GM23338 (cell line): ENCODE results near the gene DNAJA2. TPM values are rescaled to one million over a fixed set of nuclear protein-coding genes. Genes with fewer than 3 reads are reported as not detected.

ENCODE experiments used
- ATAC-seq: fragments of 200-7000 bp; cut with Tn5 transposase; 3 replicates; pipeline ENCODE4 v1.9.1; 2020
- DNase-seq: peaks from one replicate; pipeline ENCODE4 v3.0.0-alpha.2; 2015; ENCODE audit warnings: low spot score
- H2AFZ ChIP-seq: fragments of 200-600 bp; sonication (generic); 2 replicates; pipeline ENCODE4 v1.8.0; 2016; ENCODE audit warnings: antibody characterized with exemption, mild to moderate bottlenecking, moderate library complexity
- H3F3A ChIP-seq: fragments of 200-600 bp; sonication (generic); replicated peaks from 2 replicates; pipeline ENCODE4 v1.8.0; 2017; ENCODE audit warnings: antibody characterized with exemption, mixed run types, low read depth
- H3K27ac ChIP-seq: fragments of 200-600 bp; sonication (generic); 2 replicates; pipeline ENCODE4 v1.6.1; 2016; ENCODE audit warnings: low read depth
- H3K27me3 ChIP-seq: fragments of 200-600 bp; sonication (generic); 2 replicates; pipeline ENCODE4 v1.8.0; 2016; ENCODE audit warnings: mild to moderate bottlenecking, mixed run types, moderate library complexity; ENCODE audit not compliant: insufficient read depth
- H3K36me3 ChIP-seq: fragments of 200-600 bp; sonication (generic); 2 replicates; pipeline ENCODE4 v1.8.0; 2016; ENCODE audit warnings: mild to moderate bottlenecking; ENCODE audit not compliant: insufficient read depth
- H3K4me1 ChIP-seq: fragments of 200-600 bp; sonication (generic); 2 replicates; pipeline ENCODE4 v1.8.0; 2016; ENCODE audit warnings: mild to moderate bottlenecking, moderate library complexity; ENCODE audit not compliant: insufficient read depth
- H3K4me2 ChIP-seq: fragments of 200-600 bp; sonication (generic); 2 replicates; pipeline ENCODE4 v1.7.1; 2017; ENCODE audit warnings: mixed run types
- H3K4me3 ChIP-seq: fragments of 200-600 bp; sonication (generic); 2 replicates; pipeline ENCODE4 v1.6.1; 2016; ENCODE audit warnings: mixed run types
- H3K79me2 ChIP-seq: fragments of 200-600 bp; sonication (generic); replicated peaks from 2 replicates; pipeline ENCODE4 v1.8.0; 2017; ENCODE audit warnings: mild to moderate bottlenecking; ENCODE audit not compliant: insufficient read depth
- H3K9me2 ChIP-seq: fragments of 200-600 bp; sonication (generic); 2 replicates; pipeline ENCODE4 v1.8.0; 2017; ENCODE audit not compliant: insufficient read depth
- H4K20me1 ChIP-seq: fragments of 200-600 bp; sonication (generic); replicated peaks from 2 replicates; pipeline ENCODE4 v1.8.0; 2017; ENCODE audit warnings: mild to moderate bottlenecking; ENCODE audit not compliant: insufficient read depth
- H3K27ac Mint-ChIP-seq: 2 replicates; pipeline ENCODE4 v1.8.0; 2020; ENCODE audit warnings: inconsistent platforms, mild to moderate bottlenecking, moderate library complexity, mixed read lengths
- H3K27me3 Mint-ChIP-seq: 3 replicates; pipeline ENCODE4 v1.8.0; 2022; ENCODE audit warnings: low read depth, mild to moderate bottlenecking, moderate library complexity, mixed read lengths, inconsistent platforms; ENCODE audit not compliant: insufficient read depth, poor library complexity
- H3K36me3 Mint-ChIP-seq: 3 replicates; pipeline ENCODE4 v1.8.0; 2021; ENCODE audit warnings: low read depth, mild to moderate bottlenecking, inconsistent platforms, moderate library complexity, mixed read lengths
- H3K4me1 Mint-ChIP-seq: 3 replicates; pipeline ENCODE4 v1.8.0; 2020; ENCODE audit warnings: mild to moderate bottlenecking, inconsistent platforms, mixed read lengths
- H3K4me3 Mint-ChIP-seq: 3 replicates; pipeline ENCODE4 v1.8.0; 2021; ENCODE audit warnings: moderate library complexity, mild to moderate bottlenecking, inconsistent platforms, mixed read lengths
- H3K9me3 Mint-ChIP-seq: 3 replicates; pipeline ENCODE4 v1.8.0; 2020; ENCODE audit warnings: moderate library complexity, mild to moderate bottlenecking, inconsistent platforms, mixed read lengths
- ETS1 ChIP-seq: IDR thresholded peaks from 2 replicates; pipeline ENCODE4 v1.6.1; 2016; ENCODE audit warnings: antibody characterized with exemption
- EZH2 ChIP-seq: fragments of 200-600 bp; sonication (generic); IDR thresholded peaks from one replicate; pipeline ENCODE4 v1.8.0; 2017; ENCODE audit warnings: antibody characterized with exemption, mild to moderate bottlenecking, low read depth; ENCODE audit not compliant: unreplicated experiment
- JUNB ChIP-seq: IDR thresholded peaks from one replicate; pipeline ENCODE4 v1.6.1; 2016; ENCODE audit warnings: antibody characterized with exemption; ENCODE audit not compliant: unreplicated experiment
- NANOG ChIP-seq: IDR thresholded peaks from 2 replicates; pipeline ENCODE4 v1.6.1; 2016; ENCODE audit warnings: antibody characterized with exemption, borderline replicate concordance
- POLR2AphosphoS5 ChIP-seq: IDR thresholded peaks from 2 replicates; pipeline ENCODE4 v1.6.1; 2016; ENCODE audit warnings: antibody characterized with exemption, low read depth
- STAT1 ChIP-seq: IDR thresholded peaks from one replicate; pipeline ENCODE4 v1.6.1; 2016; ENCODE audit warnings: antibody characterized with exemption; ENCODE audit not compliant: unreplicated experiment
- ZNF114 ChIP-seq: fragments of 250-450 bp; sonication (Bioruptor Pico); IDR thresholded peaks from 2 replicates; pipeline ENCODE4 v1.5.0; 2020; ENCODE audit warnings: mild to moderate bottlenecking, moderate library complexity
- ZNF331 ChIP-seq: fragments of 250-450 bp; sonication (Bioruptor Pico); IDR thresholded peaks from 2 replicates; pipeline ENCODE4 v1.5.0; 2020; ENCODE audit warnings: low read depth, mild to moderate bottlenecking, moderate library complexity
- ZNF462 ChIP-seq: fragments of 250-450 bp; sonication (Bioruptor Pico); IDR thresholded peaks from 2 replicates; pipeline ENCODE4 v1.5.0; 2020; ENCODE audit warnings: mild to moderate bottlenecking, moderate library complexity
- polyA plus RNA-seq: library from polyadenylated mRNA; unstranded; fragments of >200 nt; fragmentation: Nextera tagmentation; extraction: Ambion mirVana; gene quantifications from 2 replicates; pipeline ENCODE4 v1.2.1, GENCODE V29; 2016
- total RNA-seq: library from RNA; depleted of rRNA; stranded (reverse); fragments of >200 nt; shearing (Covaris generic); gene quantifications from 2 replicates; pipeline ENCODE4 v1.2.3, GENCODE V29; 2014
- TF ChIP-seq, protein P1 (sequence below), 2 experiments: fragments of 200-600 bp in 1 of 2; sonication (generic) in 1 of 2; conservative IDR thresholded peaks; 2 replicates each; pipeline versions ENCODE4 v1.5.1 to v1.6.1; 2016 to 2017; ENCODE audit warnings: antibody characterized with exemption in 2 of 2, low read depth in 2 of 2, mild to moderate bottlenecking in 2 of 2, moderate library complexity in 1 of 2

The DNAJA2 gene
- total and polyA plus RNA-seq, 2 experiments from 2014 or later = 94.5 to 101 TPM

GRCh38 chr16:46996952-46997458, 23.5 kb upstream of the DNAJA2 start:
- Histone ChIP-seq H3K27me3 (no peaks in the 10 kb centered on the region), H3K36me3 (no peaks in the 10 kb centered on the region), H3K4me1 (no peaks in the 10 kb centered on the region), H3K79me2 (no peaks in the 10 kb centered on the region), H2AFZ (no peak overlapping the region), H4K20me1 (no peaks in the 10 kb centered on the region), H3K4me2 (no peak overlapping the region), H3K27ac (no peak overlapping the region), H3K9me2 (no peaks in the 10 kb centered on the region), H3K4me3 (no peak overlapping the region), H3F3A (no peaks in the 10 kb centered on the region)
- Mint-ChIP-seq H3K4me1 (peaks cover 5% of the 10 kb centered on the region; the same call in 2 of the 3 replicates), H3K27me3 (peaks cover 9% of the 10 kb centered on the region), H3K27ac (no peak overlapping the region), H3K4me3 (no peak overlapping the region), H3K36me3 (peaks cover 10% of the 10 kb centered on the region; the same call in 2 of the 3 replicates), H3K9me3 (peaks cover 25% of the 10 kb centered on the region)
- DNase-seq = no peak
- ATAC-seq = no peak
- TF ChIP-seq NANOG = no peak
- TF ChIP-seq JUNB = no peak
- no peak for TF ChIP-seq ZNF331
- TF ChIP-seq ETS1 = no peak
- no peak for TF ChIP-seq STAT1
- no peak for TF ChIP-seq EZH2
- no peak for TF ChIP-seq POLR2AphosphoS5
- no peak for TF ChIP-seq ZNF114 (CRISPR knock-in tag)

GRCh38 chr16:46996391-46996790, 22.9 kb upstream of the DNAJA2 start:
- DNase-seq = peak; percentile 35
- H3K27ac Mint-ChIP-seq = no peak overlapping the region
- TF ChIP-seq, protein P1, sequence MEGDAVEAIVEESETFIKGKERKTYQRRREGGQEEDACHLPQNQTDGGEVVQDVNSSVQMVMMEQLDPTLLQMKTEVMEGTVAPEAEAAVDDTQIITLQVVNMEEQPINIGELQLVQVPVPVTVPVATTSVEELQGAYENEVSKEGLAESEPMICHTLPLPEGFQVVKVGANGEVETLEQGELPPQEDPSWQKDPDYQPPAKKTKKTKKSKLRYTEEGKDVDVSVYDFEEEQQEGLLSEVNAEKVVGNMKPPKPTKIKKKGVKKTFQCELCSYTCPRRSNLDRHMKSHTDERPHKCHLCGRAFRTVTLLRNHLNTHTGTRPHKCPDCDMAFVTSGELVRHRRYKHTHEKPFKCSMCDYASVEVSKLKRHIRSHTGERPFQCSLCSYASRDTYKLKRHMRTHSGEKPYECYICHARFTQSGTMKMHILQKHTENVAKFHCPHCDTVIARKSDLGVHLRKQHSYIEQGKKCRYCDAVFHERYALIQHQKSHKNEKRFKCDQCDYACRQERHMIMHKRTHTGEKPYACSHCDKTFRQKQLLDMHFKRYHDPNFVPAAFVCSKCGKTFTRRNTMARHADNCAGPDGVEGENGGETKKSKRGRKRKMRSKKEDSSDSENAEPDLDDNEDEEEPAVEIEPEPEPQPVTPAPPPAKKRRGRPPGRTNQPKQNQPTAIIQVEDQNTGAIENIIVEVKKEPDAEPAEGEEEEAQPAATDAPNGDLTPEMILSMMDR (conservative IDR thresholded peaks at IDR 0.05; ENCODE audit: low read depth in 2 of 2) = no peak
- TF ChIP-seq POLR2AphosphoS5 = no peak
- TF ChIP-seq STAT1 = no peak
- no peak for TF ChIP-seq JUNB
- no peak for TF ChIP-seq NANOG
- no peak for TF ChIP-seq ZNF331
- no peak for TF ChIP-seq ZNF462 (CRISPR knock-in tag)
- TF ChIP-seq ETS1 = no peak

More at GRCh38 chr16:46996391-46996790, 22.9 kb upstream of the DNAJA2 start:
- ATAC-seq = peak; percentile 63
- H2AFZ ChIP-seq = peak overlapping the region; percentile 92
- H3K4me1 ChIP-seq = no peaks in the 10 kb centered on the region
- no peaks in the 10 kb centered on the region for H4K20me1 ChIP-seq
- H3K27ac ChIP-seq = no peak overlapping the region
- H3K9me2 ChIP-seq = no peaks in the 10 kb centered on the region
- H3K4me2 ChIP-seq = no peak overlapping the region
- H3K4me3 ChIP-seq = no peak overlapping the region
- H3K27me3 Mint-ChIP-seq = peaks cover 9% of the 10 kb centered on the region
- peaks cover 11% of the 10 kb centered on the region for H3K36me3 Mint-ChIP-seq
- H3K27me3 ChIP-seq = no peaks in the 10 kb centered on the region
- no peaks in the 10 kb centered on the region for H3K36me3 ChIP-seq
- H3K4me3 Mint-ChIP-seq = no peak overlapping the region
- H3K4me1 Mint-ChIP-seq = peaks cover 5% of the 10 kb centered on the region; the same call in 2 of the 3 replicates
- no peaks in the 10 kb centered on the region for H3F3A ChIP-seq
- H3K9me3 Mint-ChIP-seq = peaks cover 27% of the 10 kb centered on the region
- H3K79me2 ChIP-seq = no peaks in the 10 kb centered on the region
